ENCODE measurements around the gene LIMD2. TPM values are rescaled to one million over a fixed set of nuclear protein-coding genes. Genes with fewer than 3 reads are reported as not detected.
A peak's percentile ranks its signal among the peaks of the same experiment; 100 is the strongest.

LIMD2 gene
- total RNA-seq, 1 donor, result 191 TPM

- no peak for DNase-seq (ENCODE audit: low read depth in 2 of 3, low spot score in 2 of 3)
Observed at GRCh38 chr17:63685041-63685440, 14.9 kb downstream of the LIMD2 start.

- DNase-seq (ENCODE audit: low read depth in 2 of 3, low spot score in 2 of 3), result no peak
Observed at GRCh38 chr17:63682981-63683380, 16.9 kb downstream of the LIMD2 start.

GRCh38 chr17:63682441-63682840 is 17.5 kb downstream of the LIMD2 start:
- DNase-seq (ENCODE audit: low read depth in 2 of 3, low spot score in 2 of 3), result no peak

GRCh38 chr17:63681530-63681929 is 18.4 kb downstream of the LIMD2 start:
- no peak for DNase-seq (ENCODE audit: low read depth in 2 of 3, low spot score in 2 of 3)

GRCh38 chr17:63680700-63681099 is 19.2 kb downstream of the LIMD2 start:
- DNase-seq (ENCODE audit: low read depth in 2 of 3, low spot score in 2 of 3), result no peak

GRCh38 chr17:63679214-63679613 is 20.7 kb downstream of the LIMD2 start:
- no peak for DNase-seq (ENCODE audit: low read depth in 2 of 3, low spot score in 2 of 3)

- peak in 1 of 3 donors; percentile 50 for DNase-seq (ENCODE audit: low read depth in 2 of 3, low spot score in 2 of 3)
Observed at GRCh38 chr17:63676584-63676983, 23.3 kb downstream of the LIMD2 start.

GRCh38 chr17:63675607-63676546 is 24.0 kb downstream of the LIMD2 start:
- DNase-seq (ENCODE audit: low read depth in 2 of 3, low spot score in 2 of 3), result peak in 2 of 3 donors; percentile 71 to 76

GRCh38 chr17:63675231-63675606 is 24.7 kb downstream of the LIMD2 start:
- DNase-seq (ENCODE audit: low read depth in 2 of 3, low spot score in 2 of 3), result no peak

- no peak for DNase-seq (ENCODE audit: low read depth in 2 of 3, low spot score in 2 of 3)
Observed at GRCh38 chr17:63672856-63673255, 27.1 kb downstream of the LIMD2 start.

- DNase-seq (ENCODE audit: low read depth in 2 of 3, low spot score in 2 of 3), result peak in 2 of 3 donors; percentile 45 to 73
Observed at GRCh38 chr17:63665527-63666214, 34.3 kb downstream of the LIMD2 start.

GRCh38 chr17:63659850-63660249 is 40.1 kb downstream of the LIMD2 start:
- no peak for DNase-seq (ENCODE audit: low read depth in 2 of 3, low spot score in 2 of 3)

GRCh38 chr17:63658366-63658765 is 41.6 kb downstream of the LIMD2 start:
- DNase-seq (ENCODE audit: low read depth in 2 of 3, low spot score in 2 of 3), result no peak

- no peak for DNase-seq (ENCODE audit: low read depth in 2 of 3, low spot score in 2 of 3)
Observed at GRCh38 chr17:63657786-63658185, 42.1 kb downstream of the LIMD2 start.

- no peak for DNase-seq (ENCODE audit: low read depth in 2 of 3, low spot score in 2 of 3)
Observed at GRCh38 chr17:63653050-63653449, 46.9 kb downstream of the LIMD2 start.

GRCh38 chr17:63652106-63652505 is 47.8 kb downstream of the LIMD2 start:
- DNase-seq (ENCODE audit: low read depth in 2 of 3, low spot score in 2 of 3), result no peak

GRCh38 chr17:63649813-63650212 is 50.1 kb downstream of the LIMD2 start:
- DNase-seq (ENCODE audit: low read depth in 2 of 3, low spot score in 2 of 3), result no peak

- no peak for DNase-seq (ENCODE audit: low read depth in 2 of 3, low spot score in 2 of 3)
Observed at GRCh38 chr17:63647936-63648335, 52.0 kb downstream of the LIMD2 start.

GRCh38 chr17:63647065-63647725 is 52.7 kb downstream of the LIMD2 start:
- DNase-seq (ENCODE audit: low read depth in 2 of 3, low spot score in 2 of 3), result no peak

GRCh38 chr17:63646488-63646806 is 53.5 kb downstream of the LIMD2 start:
- no peak for DNase-seq (ENCODE audit: low read depth in 2 of 3, low spot score in 2 of 3)

Measured in hematopoietic multipotent progenitor cell (in vitro differentiated cells).